Activated CD4-positive, alpha-beta T cell treated with anti-CD3 and anti-CD28 coated beads, Interleukin-2, amount 50 U/mL, for 16 hours (primary cell): ENCODE data around the gene DCLRE1C.
"Not testable (repeated sequence)": the region's sequence is repeated elsewhere in the genome, so short reads cannot be mapped to it uniquely, and the experiment has no call there.

Source experiments
- DNase-seq: peaks from one replicate; pipeline ENCODE4 v3.0.0-alpha.2; 2020

The DCLRE1C gene

DNA sequence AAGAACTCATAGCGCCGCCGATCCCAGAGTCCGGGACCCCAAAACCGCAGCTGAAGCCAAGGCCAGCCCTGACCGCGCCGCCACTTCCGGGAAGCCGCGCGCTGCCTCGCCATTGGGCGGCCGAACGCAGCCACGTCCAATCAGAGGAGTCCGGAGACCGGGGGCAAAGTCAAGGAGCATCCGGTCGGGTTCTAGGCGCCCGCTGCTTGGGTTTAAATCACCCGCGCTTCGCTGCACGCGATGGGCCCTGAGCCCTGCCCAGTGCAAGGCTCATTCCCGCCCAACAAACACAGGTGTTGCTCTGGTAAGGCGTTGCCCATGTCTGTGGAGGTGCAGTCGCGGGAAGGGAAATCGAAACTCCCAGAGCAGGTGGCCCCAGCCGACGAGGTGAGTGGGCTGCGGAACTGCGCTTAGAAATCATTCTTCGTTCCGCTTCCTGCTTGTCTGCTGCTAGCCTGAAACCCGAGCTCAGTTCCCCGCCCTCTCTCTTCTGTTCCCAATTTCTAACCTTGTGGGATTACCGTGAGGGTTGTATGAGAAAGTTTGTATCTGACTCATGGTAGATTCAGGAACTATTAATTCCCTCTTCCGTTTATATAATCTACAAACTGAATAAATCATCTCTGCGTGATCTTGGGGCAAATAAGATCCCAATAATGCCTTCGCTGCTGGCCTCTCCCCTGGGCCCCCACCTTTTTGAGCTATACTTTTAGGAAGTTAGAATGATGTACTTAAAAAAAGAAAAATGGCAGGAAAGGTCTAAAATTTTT, at the start of gene DCLRE1C:
Gene DCLRE1C (minus strand): TSS at position 96 of the 770 bp plus-strand sequence. CDS start 86 bp downstream, at position 10.
- DNase-seq, result peak; percentile 94

DNA sequence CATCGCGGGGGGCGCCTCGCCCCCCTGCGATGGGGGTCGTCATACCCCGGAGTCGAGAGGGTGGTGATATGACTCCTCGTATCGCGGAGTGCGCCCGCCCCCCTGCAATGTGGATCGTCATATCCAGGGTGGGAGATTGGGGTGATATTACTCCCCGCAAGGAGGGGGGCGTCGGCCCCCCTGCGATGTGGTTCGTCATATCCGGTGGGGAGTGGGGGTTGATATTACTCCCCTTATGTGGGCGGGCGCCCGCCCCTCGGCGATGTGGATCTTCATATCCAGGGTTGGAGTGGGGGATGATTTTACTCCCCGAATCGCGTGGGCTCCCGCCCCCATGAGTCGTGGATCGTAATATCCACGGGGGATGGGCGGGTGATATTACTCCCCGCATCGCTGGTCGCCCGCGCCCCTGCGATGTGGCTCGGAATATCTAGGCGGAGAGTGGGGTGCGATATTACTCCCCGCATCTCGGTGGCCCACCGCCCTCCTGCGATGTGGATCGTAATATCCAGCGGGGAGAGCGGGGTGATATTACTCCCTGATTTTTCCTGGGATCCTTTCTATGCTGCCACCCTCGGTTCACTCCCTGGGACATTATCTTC, 42.2 kb upstream of the DCLRE1C start:
- DNase-seq, result no peak

DNA sequence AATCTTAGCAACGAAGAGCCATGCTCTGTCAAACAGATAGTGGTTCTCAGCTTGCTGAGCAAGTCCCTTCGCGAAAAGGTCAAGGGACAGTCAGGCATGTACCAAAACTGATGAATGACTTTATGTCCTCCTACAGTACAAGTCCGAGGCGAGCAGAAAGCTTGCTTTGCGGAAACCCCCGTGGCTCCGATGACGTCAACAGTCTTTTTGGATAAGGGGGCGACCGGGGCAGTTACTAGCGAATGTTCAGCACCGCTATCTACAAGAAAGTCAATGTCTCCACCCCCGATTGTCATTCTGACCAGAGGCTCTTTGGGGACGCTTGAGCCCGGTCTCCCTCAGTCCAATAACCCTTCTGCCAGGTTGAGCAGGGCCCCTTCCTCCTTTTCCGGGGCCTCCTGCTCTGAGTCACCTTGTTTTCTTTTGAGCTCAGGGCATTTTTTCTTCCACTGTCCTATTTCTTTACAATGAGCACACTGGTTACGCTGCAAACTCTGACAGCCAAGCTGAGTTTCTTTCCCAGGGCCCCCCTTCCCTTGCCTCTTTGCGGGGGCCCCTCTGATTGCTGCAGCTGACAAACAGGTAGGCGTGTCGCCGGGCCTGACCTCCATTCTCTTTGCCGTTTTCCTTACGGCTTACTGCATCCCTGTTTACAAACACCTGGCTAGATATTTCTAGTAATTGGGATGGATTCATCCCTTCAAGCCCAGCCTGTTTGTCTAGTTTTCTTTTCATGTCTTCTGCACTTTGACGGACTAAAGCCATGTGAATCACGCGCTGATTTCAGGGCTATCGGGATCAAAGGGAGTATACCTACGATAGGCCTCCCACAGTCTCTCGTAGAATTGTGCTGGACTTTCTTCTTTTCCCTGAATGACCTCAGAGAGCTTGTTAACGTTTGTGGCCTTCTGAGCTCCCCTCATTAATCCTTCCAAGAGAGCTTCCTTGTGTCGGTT, 39.9 kb upstream of the DCLRE1C start:
- not testable (repeated sequence) for DNase-seq

DNA sequence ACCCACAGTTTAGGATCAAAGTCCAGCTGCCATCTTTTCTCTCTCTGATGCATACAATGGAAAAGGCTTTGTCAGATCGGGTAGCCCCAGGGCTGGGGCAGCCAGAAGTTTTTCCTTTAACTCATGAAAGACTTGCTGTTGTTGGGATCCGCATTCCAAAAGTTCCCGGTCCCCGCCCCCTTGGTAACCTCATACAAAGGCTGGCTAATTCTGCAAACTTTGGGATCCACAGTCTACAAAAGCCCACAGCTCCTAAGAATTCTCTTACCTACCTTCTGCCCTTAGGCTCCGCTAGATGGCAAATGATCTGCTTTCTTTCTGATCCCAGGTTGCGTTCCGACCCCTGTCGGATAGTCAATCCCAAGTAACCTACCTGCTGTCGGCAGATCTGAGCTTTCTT, 38.4 kb upstream of the DCLRE1C start:
- not testable (repeated sequence) for DNase-seq

DNA sequence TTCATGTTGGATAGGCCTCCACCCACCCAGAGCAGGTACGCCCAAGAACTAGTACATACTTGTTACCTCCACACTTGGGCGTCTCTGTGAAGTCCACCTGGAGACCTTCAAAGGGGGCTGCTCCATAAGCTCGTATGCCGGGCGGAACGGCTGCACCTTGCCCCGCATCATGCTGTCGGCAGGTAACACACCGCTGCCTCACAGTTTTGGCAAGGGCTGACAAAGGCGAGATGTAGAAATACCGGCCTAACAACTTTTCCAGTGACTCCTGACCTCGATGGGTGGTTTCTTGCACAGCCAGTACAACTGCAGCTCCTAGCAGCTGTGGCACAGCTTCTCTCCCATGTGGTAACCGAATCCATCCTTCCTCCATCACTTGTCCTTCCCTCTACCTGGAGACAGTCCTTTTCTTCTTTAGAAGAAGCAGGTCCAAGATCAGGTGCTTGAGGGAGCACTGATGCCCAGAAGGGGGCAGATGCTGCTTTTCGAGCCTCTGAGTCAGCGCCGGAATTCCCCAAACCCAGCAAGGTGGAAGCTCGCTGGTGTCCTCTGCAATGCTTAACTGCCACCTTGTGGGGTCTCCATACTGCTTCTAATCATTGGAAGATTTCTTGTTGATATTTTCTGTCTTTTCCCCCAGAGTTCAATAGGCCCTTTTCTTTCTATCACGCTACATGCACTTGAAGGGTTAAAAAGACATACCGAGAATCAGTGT, 37.3 kb upstream of the DCLRE1C start:
- peak; percentile 65 for DNase-seq

DNA sequence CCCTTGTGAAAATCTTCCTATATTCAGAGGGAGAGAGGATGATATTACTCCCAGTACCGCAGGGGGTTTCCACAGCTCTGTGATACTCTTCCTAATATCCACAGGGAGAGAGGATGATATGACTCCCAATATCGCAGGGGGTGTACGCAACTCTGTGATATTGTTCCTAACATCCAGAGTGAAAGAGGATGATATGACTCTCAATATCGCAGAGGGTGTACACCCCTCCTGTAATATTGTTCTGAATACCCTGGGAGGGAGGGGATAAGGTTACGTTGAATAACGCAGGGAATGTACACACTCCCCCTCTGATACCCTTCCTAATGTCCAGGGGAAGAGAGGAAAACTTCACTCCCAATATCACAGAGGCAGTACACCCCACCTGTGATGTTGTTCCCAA, 35.7 kb upstream of the DCLRE1C start:
- not testable (repeated sequence) for DNase-seq

DNA sequence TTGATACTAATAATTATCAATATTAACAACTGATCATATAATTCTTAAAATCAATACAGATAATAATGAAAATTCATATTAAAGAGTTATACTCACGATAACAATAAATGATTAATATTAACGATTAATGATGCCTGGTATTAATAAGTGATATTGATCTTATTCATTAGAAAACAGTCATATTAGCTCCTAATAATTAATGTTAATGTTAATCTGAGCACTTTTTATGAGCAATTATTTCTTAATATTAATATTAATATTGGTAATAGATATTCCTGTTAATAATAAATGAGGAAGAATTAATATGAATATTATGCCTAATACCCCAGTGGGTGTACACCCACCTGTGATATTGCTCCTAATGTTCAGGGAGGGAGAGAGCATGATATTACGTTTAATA, 28.8 kb upstream of the DCLRE1C start:
- no peak for DNase-seq

DNA sequence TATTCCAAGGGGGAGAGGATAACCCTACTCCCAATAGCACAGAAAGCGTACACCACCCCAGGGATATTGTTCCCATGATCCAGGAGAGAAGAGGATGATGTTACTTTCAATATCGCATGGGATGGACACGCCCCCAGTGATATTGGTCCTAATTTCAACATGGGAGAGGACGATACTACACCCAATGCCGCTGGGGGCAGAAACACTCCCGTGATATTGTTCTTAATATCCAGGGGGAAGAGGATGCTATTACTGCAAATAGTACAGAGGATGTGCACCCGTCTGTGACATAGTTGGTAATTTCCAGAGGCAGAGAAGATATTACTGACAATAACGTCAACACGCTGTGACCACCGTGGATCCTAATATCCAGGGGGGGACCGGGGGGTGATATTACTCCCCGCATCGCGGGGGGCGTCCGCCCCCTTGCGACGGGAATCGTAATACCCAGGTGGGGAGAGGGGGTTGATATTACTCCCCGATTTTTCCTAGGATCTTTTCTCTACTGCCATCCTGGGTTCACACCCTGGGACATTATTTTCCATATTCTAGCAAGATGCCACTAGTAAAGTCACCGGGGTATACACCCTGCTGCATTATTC, 21.9 kb upstream of the DCLRE1C start:
- DNase-seq, result no peak

DNA sequence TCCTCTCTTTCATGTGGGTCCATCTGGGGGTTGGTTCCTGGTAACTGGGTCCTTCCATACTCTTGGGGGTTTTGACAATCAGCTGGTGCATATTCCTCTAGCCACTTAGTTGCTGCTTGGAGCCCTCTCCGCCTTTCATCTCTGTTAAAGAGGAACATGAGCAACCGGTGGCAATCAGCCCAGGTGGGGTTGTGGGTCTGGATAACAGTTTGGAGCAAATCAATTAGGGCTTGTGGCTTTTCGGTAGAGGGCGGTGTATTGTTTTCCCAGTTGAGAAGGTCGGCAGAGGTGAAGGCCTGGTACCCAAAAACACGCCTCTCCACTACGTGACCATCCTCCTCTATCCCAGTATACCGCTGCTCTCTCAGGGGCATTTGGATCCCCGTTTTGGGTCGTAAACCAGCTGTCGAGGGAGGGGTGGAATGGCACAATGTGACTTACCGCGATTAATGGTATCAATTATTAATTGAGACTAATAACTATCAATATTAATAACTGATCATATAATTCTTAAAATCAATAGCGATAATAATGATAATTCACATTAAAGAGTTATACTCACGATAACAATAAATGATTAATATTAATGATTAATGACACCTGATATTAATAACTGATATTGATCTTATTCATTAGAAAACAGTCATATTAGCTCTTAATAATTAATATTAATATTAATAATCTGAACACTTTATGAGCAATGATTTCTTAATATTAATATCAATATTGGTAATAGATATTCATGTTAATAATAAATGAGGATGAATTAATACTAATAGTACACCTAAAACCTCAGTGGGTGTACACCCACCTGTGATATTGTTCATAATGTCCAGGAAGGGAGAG, 20.5 kb upstream of the DCLRE1C start:
- not testable (repeated sequence) for DNase-seq

DNA sequence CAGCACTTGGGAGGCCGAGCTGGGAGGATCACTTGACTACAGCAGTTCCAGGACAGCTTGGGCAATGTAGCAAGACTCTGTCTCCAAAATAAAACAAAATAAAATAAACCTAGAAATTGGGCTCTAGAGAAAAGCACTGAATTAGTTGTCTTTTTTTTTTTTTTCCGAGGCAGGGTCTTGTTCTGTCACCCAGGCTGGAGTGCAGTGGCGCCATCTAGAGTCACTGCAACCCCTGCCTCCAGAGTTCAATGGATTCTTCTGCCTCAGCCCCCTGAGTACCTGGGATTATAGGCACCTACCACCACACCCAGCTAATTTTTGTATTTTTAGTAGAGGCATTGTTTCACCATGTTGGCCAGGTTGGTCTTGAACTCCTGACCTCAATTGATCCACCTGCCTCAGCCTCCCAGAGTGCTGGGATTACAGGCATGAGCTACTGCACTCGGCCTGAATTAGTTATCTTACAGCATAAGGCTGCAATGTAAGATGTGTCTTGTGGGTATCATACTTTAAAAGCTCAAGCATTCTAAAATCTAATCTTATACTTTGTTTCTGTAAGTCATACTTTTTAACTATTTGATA, 18.1 kb upstream of the DCLRE1C start:
- DNase-seq, result peak; percentile 36

DNA sequence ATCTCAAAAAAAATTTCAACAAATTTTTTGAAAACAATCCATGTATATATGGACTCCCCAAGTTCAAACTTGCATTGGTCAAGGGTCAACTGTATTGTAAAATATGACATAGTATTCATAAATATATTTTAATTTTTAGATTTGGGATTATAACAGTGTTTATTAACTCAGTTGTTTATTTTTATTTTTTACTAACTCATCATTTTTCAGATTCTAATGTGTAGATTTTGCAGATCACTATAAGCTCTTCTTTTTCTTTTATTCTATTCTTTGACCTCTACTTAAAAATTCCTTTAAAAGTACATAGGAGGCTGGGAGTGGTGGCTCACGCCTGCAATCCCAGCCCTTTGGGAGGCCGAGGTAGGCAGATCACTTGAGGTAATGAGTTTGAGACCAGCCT, 14.0 kb upstream of the DCLRE1C start:
- no peak for DNase-seq

DNA sequence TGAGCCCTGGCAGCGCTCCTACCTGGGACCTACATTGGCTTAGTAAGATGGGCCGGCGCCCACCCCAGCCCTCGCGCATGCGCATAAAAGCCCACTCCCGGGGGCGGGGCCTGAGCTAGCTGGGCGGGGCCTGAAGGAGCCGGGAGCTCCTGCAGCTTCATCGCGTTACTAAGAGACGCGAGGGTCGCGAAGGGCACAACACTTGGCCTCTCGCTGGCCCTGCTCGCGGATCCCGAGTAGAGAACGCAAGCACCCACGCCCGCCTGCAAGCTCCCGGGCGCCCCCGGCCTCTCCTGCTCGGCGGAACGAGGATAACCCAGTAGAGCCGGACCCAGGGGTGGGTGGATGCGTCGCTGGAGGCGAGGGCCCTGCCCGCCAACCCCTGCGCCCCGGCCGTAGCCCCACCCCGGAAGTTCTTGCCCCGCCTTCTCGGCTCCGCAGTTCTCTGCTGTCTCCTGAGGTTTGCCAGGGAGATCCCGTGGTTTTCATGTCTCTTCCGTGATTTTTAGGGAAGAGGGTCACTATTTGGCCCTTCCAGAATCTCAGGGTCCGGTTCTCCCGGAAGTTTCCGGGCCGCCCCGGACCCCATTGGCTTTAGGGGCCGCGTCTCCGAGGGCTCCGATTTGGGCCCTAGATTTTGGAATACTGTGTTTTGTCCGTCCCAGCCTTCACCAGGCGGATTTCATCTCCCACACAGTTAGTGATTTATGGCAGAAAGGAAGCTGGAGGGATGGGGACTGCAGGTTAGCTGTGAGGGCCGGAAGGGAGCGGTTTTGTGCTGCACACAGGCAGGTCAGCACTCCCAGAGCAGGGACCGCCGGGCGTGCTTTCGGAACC, 5.5 kb upstream of the DCLRE1C start, which contains the start of gene MEIG1:
Gene MEIG1 (plus strand): TSS at position 168 of the 837 bp plus-strand sequence. CDS start 7,081 bp downstream, outside the sequence.
- DNase-seq, result peak; percentile 91

DNA sequence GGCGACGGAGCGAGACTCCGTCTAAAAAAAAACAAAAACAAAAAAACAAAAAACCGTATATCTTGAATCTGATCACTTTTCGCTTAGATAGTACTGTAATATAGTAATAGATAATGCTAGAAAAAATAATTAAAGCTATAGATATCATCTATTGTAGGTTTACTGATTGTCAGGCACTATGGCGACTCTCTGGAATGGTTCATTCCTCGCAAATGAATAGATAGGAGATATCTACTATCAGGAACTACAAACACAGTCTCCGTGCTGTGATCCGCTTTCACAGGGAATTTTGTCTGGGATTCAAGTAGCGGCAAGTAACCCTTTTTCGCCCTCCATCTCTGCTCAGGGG, 5.0 kb upstream of the DCLRE1C start:
- DNase-seq, result no peak

DNA sequence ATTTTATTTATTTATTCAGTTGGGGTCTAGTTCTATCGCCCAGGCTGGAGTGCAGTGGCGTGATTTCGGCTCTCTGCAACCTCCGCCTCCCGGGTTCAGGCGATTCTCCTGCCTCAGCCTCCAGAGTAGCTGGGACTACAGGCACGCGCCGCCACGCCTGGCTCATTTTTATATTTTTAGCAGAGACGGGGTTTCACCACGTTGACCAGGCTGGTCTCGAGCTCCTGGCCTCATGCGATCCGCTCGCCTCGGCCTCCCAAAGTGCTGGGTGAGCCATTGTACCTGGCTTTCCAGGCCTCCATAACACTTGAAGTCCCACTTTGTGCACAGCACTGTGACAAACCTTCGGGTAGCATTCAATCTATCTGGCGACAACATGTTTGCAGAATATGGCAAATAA, 1.0 kb upstream of the DCLRE1C start:
- DNase-seq, result no peak

DNA sequence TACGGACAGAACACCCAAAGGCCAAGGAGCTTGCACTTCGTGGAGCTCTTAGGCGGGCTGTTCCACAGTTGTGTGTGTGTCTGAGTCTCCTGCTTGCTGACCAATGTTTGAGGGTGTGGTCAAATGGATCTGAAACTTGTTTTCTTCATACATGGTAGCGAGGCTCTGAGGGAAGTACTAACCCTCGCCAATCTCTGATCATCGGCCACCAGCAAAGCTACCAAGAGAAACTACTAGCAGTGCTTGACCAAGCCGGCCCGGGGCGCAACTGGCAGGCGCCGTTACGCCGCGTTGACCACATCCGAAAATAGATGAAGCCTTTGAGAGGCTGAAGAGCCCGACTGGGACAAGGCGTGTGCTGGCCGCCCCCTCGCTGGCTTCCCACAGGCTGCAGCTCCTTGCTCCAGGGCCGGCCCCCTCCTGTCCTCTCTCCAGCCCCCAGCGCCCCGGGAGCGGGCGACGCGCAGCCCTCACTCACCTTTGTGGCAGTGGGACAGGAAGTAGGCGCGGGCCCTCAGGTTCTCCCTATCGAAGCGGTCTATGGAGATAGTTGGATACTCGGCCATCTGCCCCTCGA, 384 bp downstream of the DCLRE1C start:
- DNase-seq, result peak; percentile 48

DNA sequence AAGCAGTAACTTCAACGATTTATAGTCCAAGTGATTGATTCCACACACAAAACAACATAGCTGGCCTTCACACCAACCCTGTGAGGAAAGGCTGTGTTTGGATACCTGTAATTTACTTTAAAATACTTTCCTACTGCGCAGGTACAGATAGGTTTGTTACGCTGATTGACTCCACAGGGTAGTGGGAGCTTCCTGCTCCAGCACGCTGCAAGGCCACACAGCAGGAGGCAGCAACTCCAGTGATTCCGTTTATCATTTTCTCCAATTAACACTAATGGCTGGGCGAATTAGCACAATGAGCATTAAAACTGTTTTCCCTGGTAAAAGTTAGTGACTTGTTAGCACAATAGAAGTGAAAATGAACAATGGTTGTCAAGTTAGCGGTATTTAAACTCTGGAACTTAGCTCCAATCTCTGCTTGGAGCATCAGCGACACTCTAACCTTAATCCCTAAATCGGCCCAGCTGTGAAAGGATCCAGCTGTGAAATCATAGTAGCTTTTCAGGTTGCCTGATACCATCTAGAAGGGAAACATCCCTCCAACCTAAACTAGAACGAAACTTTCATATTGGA, 959 bp downstream of the DCLRE1C start:
- DNase-seq, result no peak

DNA sequence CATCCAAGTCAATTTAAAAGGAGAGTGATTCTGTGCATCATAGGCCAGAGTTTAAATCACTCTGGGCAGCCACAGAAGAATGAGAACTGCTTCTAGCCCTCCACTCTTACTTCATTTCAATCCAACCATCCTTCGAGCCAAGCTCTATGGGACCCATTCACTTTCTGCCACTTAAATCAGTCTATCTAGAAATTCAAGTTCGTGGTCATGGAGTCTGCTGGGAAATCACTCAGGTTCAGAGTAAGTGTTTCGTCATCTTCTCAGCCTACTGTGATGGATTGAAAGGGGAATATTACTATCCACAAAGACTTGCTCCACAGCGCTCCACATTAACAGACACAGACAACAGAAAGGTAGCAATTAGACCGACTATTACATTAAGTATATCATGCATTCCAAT, 4.6 kb downstream of the DCLRE1C start:
- DNase-seq, result no peak

DNA sequence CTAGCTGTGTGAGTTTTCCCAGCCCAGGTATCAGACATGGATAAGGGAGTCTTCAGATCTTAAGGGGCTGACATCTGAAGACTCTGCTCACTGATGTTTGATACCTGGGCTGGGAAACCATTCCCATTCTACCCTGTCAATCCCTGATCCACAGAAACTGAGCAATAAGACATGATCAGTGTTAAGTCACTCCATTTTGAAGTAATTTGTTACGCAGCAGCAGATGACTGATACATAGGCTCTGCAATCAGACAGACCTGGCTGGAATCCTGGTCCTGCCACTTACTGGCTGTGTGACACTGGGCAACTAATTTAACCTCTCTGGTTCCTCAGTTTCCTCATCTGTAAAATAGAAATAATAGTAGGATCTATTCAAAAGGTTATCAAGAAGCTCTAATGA, 6.6 kb downstream of the DCLRE1C start:
- no peak for DNase-seq

DNA sequence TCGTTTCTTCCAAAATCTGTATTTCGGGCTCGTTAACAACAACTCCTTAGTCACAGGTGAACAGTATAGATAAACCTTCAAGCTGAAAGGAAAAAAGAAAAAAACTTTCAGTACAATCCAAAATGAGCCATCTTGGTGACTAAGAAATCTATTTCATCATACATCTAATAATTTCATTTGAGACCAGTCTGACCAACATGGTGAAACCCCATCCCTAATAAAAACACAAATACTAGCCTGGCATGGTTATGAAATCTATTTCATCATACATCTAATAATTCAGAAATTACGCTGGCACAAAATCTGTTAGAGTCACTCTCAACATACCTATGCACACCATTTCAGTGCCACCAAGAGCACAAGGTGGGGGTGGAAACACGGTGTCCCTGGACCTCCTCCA, 8.8 kb downstream of the DCLRE1C start:
- DNase-seq, result no peak
